AG04450 (cell line): ENCODE measurements around the gene MELTF. TPM values are rescaled to one million over a fixed set of nuclear protein-coding genes. Genes with fewer than 3 reads are reported as not detected.

Experiments
- CTCF ChIA-PET: fragments of 300-600, 350-600 bp; formaldehyde crosslinking; extraction: SDS; loops from one replicate; lab custom pipeline; 2022; ENCODE audit warnings: antibody characterized with exemption, inconsistent platforms; lab: Charles Lee
- POLR2A ChIA-PET: fragments of 350-600 bp; formaldehyde crosslinking; extraction: SDS; loops from one replicate; lab custom pipeline; 2021; ENCODE audit warnings: antibody characterized with exemption, inconsistent platforms; lab: Yijun Ruan, JAX
- DNase-seq: peaks from one replicate; pipeline ENCODE4 v3.0.0-alpha.2; 2011; ENCODE audit warnings: low read depth, low spot score
- H3K27ac ChIP-seq: one replicate; pipeline ENCODE4 v1.5.1; 2012; ENCODE audit warnings: low read depth, low read length, control low read depth
- H3K27me3 ChIP-seq: one replicate; pipeline ENCODE4 v1.6.0; 2012; ENCODE audit warnings: low read length; ENCODE audit not compliant: control insufficient read depth, insufficient read depth
- H3K4me3 ChIP-seq: 2 replicates; pipeline ENCODE4 v1.5.1; 2011; ENCODE audit warnings: mild to moderate bottlenecking, low read depth, low read length, control low read depth
- H3K9me3 ChIP-seq: 2 replicates; pipeline ENCODE4 v1.5.1; 2012; ENCODE audit warnings: low read length; ENCODE audit not compliant: control insufficient read depth, insufficient read depth
- polyA plus RNA-seq: library from polyadenylated mRNA; depleted of rRNA; stranded (reverse); fragments of >200 nt; gene quantifications from 2 replicates; pipeline ENCODE4 v1.2.3, GENCODE V29; 2011
- TF ChIP-seq, protein P1 (sequence below): IDR thresholded peaks from 2 replicates; pipeline ENCODE4 v1.5.1; 2011; ENCODE audit warnings: low read depth, low read length, control low read depth, inconsistent platforms

Gene MELTF
- polyA plus RNA-seq, 1 experiment = 0.55 TPM

DNA sequence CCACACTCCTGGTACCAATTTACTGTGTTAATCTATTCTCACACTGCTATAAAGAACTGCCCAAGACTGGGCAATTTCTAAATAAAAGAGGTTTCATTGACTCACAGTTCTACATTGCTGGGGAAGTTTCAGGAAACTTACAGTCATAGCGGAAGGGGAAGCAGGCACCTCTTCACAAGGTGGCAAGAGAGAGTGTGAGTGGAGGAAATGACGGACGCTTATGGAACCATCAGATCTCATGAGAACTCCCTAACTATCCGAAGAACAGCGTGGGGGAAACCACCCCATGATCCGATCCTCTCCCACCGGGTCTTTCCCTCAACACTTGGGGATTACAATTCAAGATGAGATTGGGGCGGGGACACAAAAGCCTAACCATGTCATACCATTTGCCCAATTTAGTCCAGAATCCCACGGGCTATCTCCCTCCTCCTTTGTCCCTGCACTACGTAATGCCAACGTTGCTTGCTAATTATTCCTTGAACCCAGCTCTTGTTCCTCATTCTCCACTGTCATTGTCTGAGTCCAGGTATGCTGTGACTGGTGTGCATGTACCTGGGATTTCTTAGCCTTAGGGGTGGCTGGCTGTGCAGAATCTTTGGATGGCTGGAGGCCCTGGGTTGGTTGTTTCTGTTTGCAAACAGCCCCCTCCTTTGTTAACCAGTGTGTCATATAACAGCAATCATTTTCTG lies 64.4 kb downstream of the MELTF start:
- CTCF ChIA-PET = no interaction called here
- POLR2A ChIA-PET = no interaction called here
- H3K4me3 ChIP-seq = no peak overlapping the region
- no peaks in the 10 kb centered on the region; the same call in 1 of the 2 replicates for H3K9me3 ChIP-seq
- TF ChIP-seq, protein P1, sequence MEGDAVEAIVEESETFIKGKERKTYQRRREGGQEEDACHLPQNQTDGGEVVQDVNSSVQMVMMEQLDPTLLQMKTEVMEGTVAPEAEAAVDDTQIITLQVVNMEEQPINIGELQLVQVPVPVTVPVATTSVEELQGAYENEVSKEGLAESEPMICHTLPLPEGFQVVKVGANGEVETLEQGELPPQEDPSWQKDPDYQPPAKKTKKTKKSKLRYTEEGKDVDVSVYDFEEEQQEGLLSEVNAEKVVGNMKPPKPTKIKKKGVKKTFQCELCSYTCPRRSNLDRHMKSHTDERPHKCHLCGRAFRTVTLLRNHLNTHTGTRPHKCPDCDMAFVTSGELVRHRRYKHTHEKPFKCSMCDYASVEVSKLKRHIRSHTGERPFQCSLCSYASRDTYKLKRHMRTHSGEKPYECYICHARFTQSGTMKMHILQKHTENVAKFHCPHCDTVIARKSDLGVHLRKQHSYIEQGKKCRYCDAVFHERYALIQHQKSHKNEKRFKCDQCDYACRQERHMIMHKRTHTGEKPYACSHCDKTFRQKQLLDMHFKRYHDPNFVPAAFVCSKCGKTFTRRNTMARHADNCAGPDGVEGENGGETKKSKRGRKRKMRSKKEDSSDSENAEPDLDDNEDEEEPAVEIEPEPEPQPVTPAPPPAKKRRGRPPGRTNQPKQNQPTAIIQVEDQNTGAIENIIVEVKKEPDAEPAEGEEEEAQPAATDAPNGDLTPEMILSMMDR = no peak
- peaks cover 51% of the 10 kb centered on the region for H3K27me3 ChIP-seq
- no peak for DNase-seq
- H3K27ac ChIP-seq = no peak overlapping the region

DNA sequence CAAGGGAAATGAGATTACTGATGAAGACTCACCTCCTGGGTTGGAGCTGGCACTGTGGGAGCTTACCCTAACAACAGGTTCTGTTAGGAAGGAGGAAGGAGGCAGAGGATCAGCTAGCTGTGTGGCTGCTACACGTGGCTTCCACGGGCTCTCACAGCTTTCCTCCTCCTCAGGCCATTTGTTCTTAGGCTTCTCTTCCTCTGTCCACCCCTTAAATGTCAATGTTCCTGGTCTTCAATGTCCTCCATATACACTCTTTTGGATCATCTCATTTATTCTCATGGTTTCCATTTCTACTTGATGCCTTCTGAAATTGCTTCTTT lies 66.0 kb downstream of the MELTF start:
- ChIA-PET CTCF (interaction anchor here (0.6 kb wide), 1 partner anchor 434 kb away, joined by 3 read pairs; no protein-coding TSS in a partner anchor), POLR2A (no interaction called here)
- Histone ChIP-seq H3K4me3 (no peak overlapping the region), H3K27ac (no peak overlapping the region), H3K9me3 (no peaks in the 10 kb centered on the region; the same call in 1 of the 2 replicates), H3K27me3 (peaks cover 63% of the 10 kb centered on the region)
- DNase-seq = no peak
- TF ChIP-seq, protein P1 = no peak

DNA sequence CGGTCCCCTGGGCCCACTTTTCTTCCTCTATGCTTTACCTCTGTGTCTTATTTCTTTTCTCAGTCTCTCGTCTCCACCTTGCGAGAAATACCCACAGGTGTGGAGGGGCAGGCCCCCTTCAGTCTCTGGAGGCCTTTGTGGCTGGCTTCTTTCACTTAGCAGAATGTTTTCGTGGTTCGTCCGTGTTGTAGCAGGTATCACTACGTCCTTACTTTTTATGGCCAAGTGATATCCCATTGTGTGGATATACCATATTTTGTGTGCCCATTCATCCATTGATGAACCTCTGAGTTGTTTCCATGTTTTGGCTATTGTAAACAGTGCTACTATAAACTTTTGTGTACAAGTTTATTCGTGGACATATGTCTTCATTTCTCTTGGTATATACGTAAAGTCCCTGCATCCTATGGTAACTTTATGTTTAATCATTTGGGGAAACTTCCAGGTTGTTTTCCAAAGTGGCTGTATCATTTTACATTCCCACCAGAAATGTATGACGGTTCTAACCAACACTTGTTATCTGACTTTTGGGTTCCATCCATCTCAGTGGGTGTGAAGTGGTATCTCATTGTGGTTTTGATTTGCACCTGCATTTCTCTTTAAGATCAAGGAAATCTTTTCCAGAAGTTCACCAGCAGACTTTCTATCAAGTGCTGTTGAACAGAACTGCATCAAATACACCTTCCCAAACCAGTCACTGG lies 66.5 kb downstream of the MELTF start:
- TF ChIP-seq, protein P1 = no peak

DNA sequence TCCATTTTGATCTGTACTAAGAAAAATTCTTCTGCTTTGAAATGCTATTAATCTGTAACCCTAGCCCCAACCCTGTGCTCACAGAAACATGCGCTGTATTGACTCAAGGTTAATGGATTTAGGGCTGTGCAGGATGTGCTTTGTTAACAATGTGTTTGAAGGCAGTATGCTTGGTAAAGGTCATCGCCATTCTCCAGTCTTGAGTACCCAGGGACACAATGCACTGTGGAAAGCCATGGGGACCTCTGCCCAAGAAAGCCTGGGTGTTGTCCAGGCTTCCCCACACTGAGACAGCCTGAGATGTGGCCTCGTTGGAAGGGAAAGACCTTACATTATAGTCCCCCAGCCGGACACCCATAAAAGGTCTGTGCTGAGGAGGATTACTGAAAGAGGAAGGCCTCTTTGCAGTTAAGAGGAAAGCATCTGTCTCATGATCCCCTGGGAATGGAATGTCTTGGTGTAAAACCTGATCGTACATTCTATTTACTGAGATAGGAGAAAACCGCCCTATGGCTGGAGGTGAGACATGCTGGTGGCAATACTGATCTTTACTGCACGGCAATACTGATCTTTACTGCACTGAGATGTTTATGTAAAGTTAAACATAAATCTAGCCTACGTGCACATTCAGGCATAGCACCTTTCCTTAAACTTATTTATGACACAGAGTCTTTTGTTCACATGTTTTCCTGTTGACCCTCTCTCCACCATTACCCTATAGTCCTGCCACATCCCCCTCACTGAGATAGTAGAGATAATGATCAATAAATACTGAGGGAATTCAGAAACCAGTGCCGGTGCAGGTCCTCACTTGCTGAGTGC lies 67.3 kb downstream of the MELTF start:
- H3K27ac ChIP-seq = no peak overlapping the region
- TF ChIP-seq, protein P1 = no peak
- no peak overlapping the region for H3K4me3 ChIP-seq
- POLR2A ChIA-PET = no interaction called here
- CTCF ChIA-PET = no interaction called here
- no peak for DNase-seq
- no peaks in the 10 kb centered on the region; the same call in 1 of the 2 replicates for H3K9me3 ChIP-seq
- H3K27me3 ChIP-seq = peaks cover 52% of the 10 kb centered on the region

More for the DNA sequence above, 66.5 kb downstream of the MELTF start:
- Histone ChIP-seq H3K9me3 (no peaks in the 10 kb centered on the region; the same call in 1 of the 2 replicates), H3K27me3 (peaks cover 59% of the 10 kb centered on the region), H3K4me3 (no peak overlapping the region), H3K27ac (no peak overlapping the region)
- POLR2A ChIA-PET = no interaction called here
- CTCF ChIA-PET = no interaction called here
- no peak for DNase-seq
